HepG2 (cell line): ENCODE data around the gene SDR39U1. TPM values are rescaled to one million over a fixed set of nuclear protein-coding genes. Genes with fewer than 3 reads are reported as not detected.
A peak's percentile ranks its signal among the peaks of the same experiment; 100 is the strongest.

Source experiments
- CBX1 ChIP-seq: IDR thresholded peaks from one replicate; pipeline ENCODE4 v1.6.1; 2016; ENCODE audit warnings: antibody characterized with exemption, low read depth
- CBX5 ChIP-seq: sonication (generic); formaldehyde crosslinking; IDR thresholded peaks from 2 replicates; pipeline ENCODE4 v1.4.0; 2020; ENCODE audit warnings: missing genetic modification reagents, borderline replicate concordance
- ELF3 ChIP-seq: IDR thresholded peaks from 2 replicates; pipeline ENCODE4 v1.6.1; 2016; ENCODE audit warnings: missing genetic modification reagents, missing compliant biosample characterization
- RARG ChIP-seq: sonication (generic); formaldehyde crosslinking; IDR thresholded peaks from 2 replicates; pipeline ENCODE4 v1.4.0; 2020; ENCODE audit warnings: low read depth, mild to moderate bottlenecking, missing genetic modification reagents
- SOX13 ChIP-seq, 3 experiments: fragments of 450-650 bp in 1 of 3; sonication (generic) in 1 of 3; formaldehyde crosslinking in 1 of 3; IDR thresholded peaks in 2 of 3; conservative IDR thresholded peaks in 1 of 3; 2 replicates each; pipeline versions ENCODE4 v1.5.0 to v1.6.1; 2016 to 2020; ENCODE audit warnings: antibody characterized with exemption in 1 of 3, mild to moderate bottlenecking in 1 of 3, missing compliant biosample characterization in 1 of 3, missing genetic modification reagents in 1 of 3, moderate library complexity in 1 of 3
- TCF7 ChIP-seq: sonication (generic); IDR thresholded peaks from 2 replicates; pipeline ENCODE4 v1.6.1; 2016; ENCODE audit warnings: antibody characterized with exemption, low read depth
- ZNF264 ChIP-seq: sonication (generic); formaldehyde crosslinking; IDR thresholded peaks from 2 replicates; pipeline ENCODE4 v1.4.0; 2020; ENCODE audit warnings: missing genetic modification reagents
- ZNF430 ChIP-seq: sonication (generic); formaldehyde crosslinking; IDR thresholded peaks from 2 replicates; pipeline ENCODE4 v1.9.0; 2021; ENCODE audit warnings: mild to moderate bottlenecking, missing genetic modification reagents
- ZNF724P ChIP-seq: sonication (generic); formaldehyde crosslinking; IDR thresholded peaks from 2 replicates; pipeline ENCODE4 v1.8.0; 2022; ENCODE audit warnings: missing genetic modification reagents, borderline replicate concordance
- ZNF775 ChIP-seq: sonication (generic); formaldehyde crosslinking; IDR thresholded peaks from 2 replicates; pipeline ENCODE4 v1.4.0; 2020; ENCODE audit warnings: missing genetic modification reagents, mild to moderate bottlenecking, moderate library complexity, borderline replicate concordance
- ZNF782 ChIP-seq: sonication (generic); formaldehyde crosslinking; IDR thresholded peaks from 2 replicates; pipeline ENCODE4 v1.4.0; 2020; ENCODE audit warnings: missing genetic modification reagents, mild to moderate bottlenecking, borderline replicate concordance
- ZSCAN25 ChIP-seq: sonication (generic); formaldehyde crosslinking; IDR thresholded peaks from 2 replicates; pipeline ENCODE4 v1.8.0; 2022; ENCODE audit warnings: mild to moderate bottlenecking, missing genetic modification reagents
- polyA plus RNA-seq, 8 experiments: library from polyadenylated mRNA; depleted of rRNA in 3 of 8; stranded (reverse) in 7 of 8; unstranded in 1 of 8; fragments of >200 nt; fragmentation: Illumina TruSeq in 4 of 8; extraction: Trizol in 4 of 8; gene quantifications; 2 replicates each; pipeline versions ENCODE4 v1.2.1 to v1.2.3, GENCODE V29; 2011 to 2016; ENCODE audit warnings: low read depth in 4 of 8, missing spikeins in 1 of 8, mixed read lengths in 1 of 8; ENCODE audit not compliant: insufficient read depth in 1 of 8
- total RNA-seq, 5 experiments: library from RNA; depleted of rRNA; stranded (reverse); fragments of >200 nt; fragmentation: Illumina TruSeq; extraction: Trizol; gene quantifications; 2 replicates each; pipeline ENCODE4 v1.2.3, GENCODE V29; 2016; ENCODE audit warnings: low read depth in 1 of 5
- TF ChIP-seq, protein P1 (sequence below): sonication (generic); formaldehyde crosslinking; IDR thresholded peaks from 2 replicates; pipeline ENCODE4 v1.5.1; 2020; ENCODE audit warnings: mild to moderate bottlenecking, missing genetic modification reagents, borderline replicate concordance
- TF ChIP-seq, protein P2 (sequence below): sonication (generic); formaldehyde crosslinking; IDR thresholded peaks from 2 replicates; pipeline ENCODE4 v1.4.0; 2020; ENCODE audit warnings: mild to moderate bottlenecking, low read depth, missing genetic modification reagents
- TF ChIP-seq, protein P3 (sequence below): IDR thresholded peaks from 2 replicates; pipeline ENCODE4 v1.6.1; 2012; ENCODE audit warnings: low read length, improper control_type of control experiment
- TF ChIP-seq, protein P4 (sequence below): sonication (generic); formaldehyde crosslinking; IDR thresholded peaks from 2 replicates; pipeline ENCODE4 v1.8.1; 2023; ENCODE audit warnings: missing genetic modification reagents, inconsistent platforms, borderline replicate concordance
- TF ChIP-seq, protein P5 (sequence below), 2 experiments: fragments of 450-650 bp in 1 of 2; sonication (generic) in 1 of 2; formaldehyde crosslinking; IDR thresholded peaks; 2 replicates each; pipeline versions ENCODE4 v1.5.0 to v1.8.0; 2020 to 2022; ENCODE audit warnings: mild to moderate bottlenecking in 1 of 2, missing genetic modification reagents in 1 of 2
- TF ChIP-seq, protein P6 (sequence below): sonication (generic); formaldehyde crosslinking; IDR thresholded peaks from 2 replicates; pipeline ENCODE4 v1.4.0; 2020; ENCODE audit warnings: mild to moderate bottlenecking, missing genetic modification reagents, borderline replicate concordance

The SDR39U1 gene
- total and polyA plus RNA-seq, 2 of the 13 experiments (the other 11 are each of a cell fraction or from before 2014, with no cell fraction given): 34.4 to 129 TPM

DNA sequence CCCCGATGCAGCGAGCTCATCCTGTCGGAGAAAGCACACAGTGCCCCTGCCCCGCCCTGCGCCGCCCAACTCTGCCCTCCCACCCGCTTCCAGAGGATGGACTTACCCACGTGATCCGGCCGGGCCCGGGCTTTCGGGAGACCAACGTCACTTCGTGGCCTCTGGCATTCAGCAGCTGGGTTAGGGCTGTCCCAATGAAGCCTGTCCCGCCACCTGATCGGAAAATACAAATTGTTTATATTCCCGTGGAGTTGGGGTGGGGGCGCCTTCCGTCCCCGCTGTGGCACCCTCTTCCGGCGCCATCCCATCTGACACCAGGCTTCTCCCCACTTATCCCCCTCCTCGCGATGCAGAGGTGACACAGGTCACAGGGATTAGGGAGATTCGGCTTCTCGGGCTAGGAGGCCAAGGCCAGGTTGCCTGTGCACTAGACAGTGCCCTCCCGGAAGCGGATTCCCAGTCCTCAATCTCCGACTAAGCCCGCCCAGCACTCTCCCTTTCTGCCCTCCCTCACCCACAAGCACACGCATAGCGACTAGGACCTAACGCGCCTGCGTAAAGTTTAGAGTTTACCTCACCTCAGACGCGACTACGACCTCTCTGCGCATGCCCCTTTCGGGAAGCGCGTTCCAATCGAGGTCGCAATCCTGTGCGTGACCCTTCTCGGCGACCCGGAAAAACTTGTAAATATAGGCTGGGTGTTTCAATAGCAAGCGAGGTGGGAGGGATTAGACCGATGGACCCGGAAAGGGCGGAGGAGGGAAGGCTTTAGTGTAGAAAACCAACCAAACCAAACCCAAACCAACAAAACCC is at the start of gene SDR39U1 (continued):
- TF ChIP-seq, protein P1, sequence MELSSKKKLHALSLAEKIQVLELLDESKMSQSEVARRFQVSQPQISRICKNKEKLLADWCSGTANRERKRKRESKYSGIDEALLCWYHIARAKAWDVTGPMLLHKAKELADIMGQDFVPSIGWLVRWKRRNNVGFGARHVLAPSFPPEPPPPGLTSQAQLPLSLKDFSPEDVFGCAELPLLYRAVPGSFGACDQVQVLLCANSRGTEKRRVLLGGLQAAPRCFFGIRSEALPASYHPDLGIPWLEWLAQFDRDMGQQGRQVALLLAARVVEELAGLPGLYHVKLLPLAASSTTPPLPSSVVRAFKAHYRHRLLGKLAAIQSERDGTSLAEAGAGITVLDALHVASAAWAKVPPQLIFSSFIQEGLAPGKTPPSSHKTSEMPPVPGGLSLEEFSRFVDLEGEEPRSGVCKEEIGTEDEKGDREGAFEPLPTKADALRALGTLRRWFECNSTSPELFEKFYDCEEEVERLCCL (CRISPR knock-in tag): peak; percentile 96
- TF ChIP-seq, protein P2, sequence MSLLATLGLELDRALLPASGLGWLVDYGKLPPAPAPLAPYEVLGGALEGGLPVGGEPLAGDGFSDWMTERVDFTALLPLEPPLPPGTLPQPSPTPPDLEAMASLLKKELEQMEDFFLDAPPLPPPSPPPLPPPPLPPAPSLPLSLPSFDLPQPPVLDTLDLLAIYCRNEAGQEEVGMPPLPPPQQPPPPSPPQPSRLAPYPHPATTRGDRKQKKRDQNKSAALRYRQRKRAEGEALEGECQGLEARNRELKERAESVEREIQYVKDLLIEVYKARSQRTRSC (CRISPR knock-in tag): peak; percentile 82
- TF ChIP-seq, protein P3, sequence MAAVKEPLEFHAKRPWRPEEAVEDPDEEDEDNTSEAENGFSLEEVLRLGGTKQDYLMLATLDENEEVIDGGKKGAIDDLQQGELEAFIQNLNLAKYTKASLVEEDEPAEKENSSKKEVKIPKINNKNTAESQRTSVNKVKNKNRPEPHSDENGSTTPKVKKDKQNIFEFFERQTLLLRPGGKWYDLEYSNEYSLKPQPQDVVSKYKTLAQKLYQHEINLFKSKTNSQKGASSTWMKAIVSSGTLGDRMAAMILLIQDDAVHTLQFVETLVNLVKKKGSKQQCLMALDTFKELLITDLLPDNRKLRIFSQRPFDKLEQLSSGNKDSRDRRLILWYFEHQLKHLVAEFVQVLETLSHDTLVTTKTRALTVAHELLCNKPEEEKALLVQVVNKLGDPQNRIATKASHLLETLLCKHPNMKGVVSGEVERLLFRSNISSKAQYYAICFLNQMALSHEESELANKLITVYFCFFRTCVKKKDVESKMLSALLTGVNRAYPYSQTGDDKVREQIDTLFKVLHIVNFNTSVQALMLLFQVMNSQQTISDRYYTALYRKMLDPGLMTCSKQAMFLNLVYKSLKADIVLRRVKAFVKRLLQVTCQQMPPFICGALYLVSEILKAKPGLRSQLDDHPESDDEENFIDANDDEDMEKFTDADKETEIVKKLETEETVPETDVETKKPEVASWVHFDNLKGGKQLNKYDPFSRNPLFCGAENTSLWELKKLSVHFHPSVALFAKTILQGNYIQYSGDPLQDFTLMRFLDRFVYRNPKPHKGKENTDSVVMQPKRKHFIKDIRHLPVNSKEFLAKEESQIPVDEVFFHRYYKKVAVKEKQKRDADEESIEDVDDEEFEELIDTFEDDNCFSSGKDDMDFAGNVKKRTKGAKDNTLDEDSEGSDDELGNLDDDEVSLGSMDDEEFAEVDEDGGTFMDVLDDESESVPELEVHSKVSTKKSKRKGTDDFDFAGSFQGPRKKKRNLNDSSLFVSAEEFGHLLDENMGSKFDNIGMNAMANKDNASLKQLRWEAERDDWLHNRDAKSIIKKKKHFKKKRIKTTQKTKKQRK: no peak
- TF ChIP-seq, protein P4, sequence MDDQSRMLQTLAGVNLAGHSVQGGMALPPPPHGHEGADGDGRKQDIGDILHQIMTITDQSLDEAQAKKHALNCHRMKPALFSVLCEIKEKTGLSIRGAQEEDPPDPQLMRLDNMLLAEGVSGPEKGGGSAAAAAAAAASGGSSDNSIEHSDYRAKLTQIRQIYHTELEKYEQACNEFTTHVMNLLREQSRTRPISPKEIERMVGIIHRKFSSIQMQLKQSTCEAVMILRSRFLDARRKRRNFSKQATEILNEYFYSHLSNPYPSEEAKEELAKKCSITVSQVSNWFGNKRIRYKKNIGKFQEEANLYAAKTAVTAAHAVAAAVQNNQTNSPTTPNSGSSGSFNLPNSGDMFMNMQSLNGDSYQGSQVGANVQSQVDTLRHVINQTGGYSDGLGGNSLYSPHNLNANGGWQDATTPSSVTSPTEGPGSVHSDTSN: no peak
- TF ChIP-seq ZNF430 (CRISPR knock-in tag): peak; percentile 94
- TF ChIP-seq, protein P5, sequence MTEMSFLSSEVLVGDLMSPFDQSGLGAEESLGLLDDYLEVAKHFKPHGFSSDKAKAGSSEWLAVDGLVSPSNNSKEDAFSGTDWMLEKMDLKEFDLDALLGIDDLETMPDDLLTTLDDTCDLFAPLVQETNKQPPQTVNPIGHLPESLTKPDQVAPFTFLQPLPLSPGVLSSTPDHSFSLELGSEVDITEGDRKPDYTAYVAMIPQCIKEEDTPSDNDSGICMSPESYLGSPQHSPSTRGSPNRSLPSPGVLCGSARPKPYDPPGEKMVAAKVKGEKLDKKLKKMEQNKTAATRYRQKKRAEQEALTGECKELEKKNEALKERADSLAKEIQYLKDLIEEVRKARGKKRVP (CRISPR knock-in tag; IDR thresholded peaks at IDR 0.05): peak in 1 of 2 experiments; percentile 76; a peak in 1 of 4 replicates
- TF ChIP-seq RARG: no peak
- peak; percentile 61; the same call in 1 of the 2 replicates for TF ChIP-seq ZNF775 (CRISPR knock-in tag)
- peak; percentile 92 for TF ChIP-seq ELF3 (CRISPR knock-in tag)
- no peak for TF ChIP-seq ZSCAN25 (CRISPR knock-in tag)
- TF ChIP-seq ZNF264 (CRISPR knock-in tag): peak; percentile 96
- TF ChIP-seq, protein P6, sequence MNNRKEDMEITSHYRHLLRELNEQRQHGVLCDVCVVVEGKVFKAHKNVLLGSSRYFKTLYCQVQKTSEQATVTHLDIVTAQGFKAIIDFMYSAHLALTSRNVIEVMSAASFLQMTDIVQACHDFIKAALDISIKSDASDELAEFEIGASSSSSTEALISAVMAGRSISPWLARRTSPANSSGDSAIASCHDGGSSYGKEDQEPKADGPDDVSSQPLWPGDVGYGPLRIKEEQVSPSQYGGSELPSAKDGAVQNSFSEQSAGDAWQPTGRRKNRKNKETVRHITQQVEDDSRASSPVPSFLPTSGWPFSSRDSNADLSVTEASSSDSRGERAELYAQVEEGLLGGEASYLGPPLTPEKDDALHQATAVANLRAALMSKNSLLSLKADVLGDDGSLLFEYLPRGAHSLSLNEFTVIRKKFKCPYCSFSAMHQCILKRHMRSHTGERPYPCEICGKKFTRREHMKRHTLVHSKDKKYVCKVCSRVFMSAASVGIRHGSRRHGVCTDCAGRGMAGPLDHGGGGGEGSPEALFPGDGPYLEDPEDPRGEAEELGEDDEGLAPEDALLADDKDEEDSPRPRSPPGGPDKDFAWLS: peak; percentile 45; the same call in 1 of the 2 replicates
- peak; percentile 66 for TF ChIP-seq CBX1
- TF ChIP-seq ZNF782 (CRISPR knock-in tag): peak; percentile 91
- peak; percentile 92 for TF ChIP-seq CBX5 (CRISPR knock-in tag)
- no peak; the same call in none of the 2 replicates for TF ChIP-seq SOX13 (IDR thresholded peaks at IDR 0.05)
- TF ChIP-seq SOX13 (CRISPR knock-in tag; conservative IDR thresholded peaks at IDR 0.05 in 1 of 2, IDR thresholded peaks at IDR 0.05 in 1 of 2): peak; percentile 21 to 81; a peak in 2 of 4 replicates
- no peak; the same call in 1 of the 2 replicates for TF ChIP-seq TCF7
- TF ChIP-seq ZNF724P (CRISPR knock-in tag): peak; percentile 74
